LNCaP clone FGC (cell line): Measurements from ENCODE around the gene TMEM127.

Experiments
- DNase-seq: peaks from one replicate; pipeline ENCODE4 v3.0.0-alpha.2; 2011; ENCODE audit warnings: low read depth
- H3K4me3 ChIP-seq: 2 replicates; pipeline ENCODE4 v1.5.1; 2011; ENCODE audit warnings: mild to moderate bottlenecking, low read depth, low read length, control low read depth
- TF ChIP-seq, protein P1 (sequence below): IDR thresholded peaks from 2 replicates; pipeline ENCODE4 v1.5.1; 2012; ENCODE audit warnings: mild to moderate bottlenecking; ENCODE audit not compliant: control insufficient read depth, insufficient read depth; ENCODE audit errors: extremely low read depth

The TMEM127 gene

DNA sequence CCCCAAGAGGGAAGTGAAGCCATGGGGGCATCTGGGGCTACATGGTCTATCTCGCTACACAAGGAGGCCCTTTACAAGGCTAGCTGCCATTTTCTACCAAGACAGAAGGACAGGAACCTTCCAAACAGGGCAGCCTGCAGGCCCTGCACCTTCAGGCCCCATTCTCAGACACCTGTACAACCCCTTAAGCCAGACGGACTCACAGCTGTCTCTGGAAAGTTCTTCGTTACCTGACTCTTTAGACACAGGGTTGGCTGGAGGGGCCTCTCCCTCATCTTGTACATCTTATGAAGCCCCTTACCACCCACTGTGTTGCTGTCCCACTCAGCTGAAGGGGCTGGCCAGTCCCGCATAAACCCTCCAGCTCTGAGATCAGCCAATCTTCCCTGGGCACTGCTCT is 17.2 kb downstream of the TMEM127 start:
- TF ChIP-seq, protein P1, sequence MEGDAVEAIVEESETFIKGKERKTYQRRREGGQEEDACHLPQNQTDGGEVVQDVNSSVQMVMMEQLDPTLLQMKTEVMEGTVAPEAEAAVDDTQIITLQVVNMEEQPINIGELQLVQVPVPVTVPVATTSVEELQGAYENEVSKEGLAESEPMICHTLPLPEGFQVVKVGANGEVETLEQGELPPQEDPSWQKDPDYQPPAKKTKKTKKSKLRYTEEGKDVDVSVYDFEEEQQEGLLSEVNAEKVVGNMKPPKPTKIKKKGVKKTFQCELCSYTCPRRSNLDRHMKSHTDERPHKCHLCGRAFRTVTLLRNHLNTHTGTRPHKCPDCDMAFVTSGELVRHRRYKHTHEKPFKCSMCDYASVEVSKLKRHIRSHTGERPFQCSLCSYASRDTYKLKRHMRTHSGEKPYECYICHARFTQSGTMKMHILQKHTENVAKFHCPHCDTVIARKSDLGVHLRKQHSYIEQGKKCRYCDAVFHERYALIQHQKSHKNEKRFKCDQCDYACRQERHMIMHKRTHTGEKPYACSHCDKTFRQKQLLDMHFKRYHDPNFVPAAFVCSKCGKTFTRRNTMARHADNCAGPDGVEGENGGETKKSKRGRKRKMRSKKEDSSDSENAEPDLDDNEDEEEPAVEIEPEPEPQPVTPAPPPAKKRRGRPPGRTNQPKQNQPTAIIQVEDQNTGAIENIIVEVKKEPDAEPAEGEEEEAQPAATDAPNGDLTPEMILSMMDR, result no peak
- H3K4me3 ChIP-seq, result no peak overlapping the region
- DNase-seq, result no peak

DNA sequence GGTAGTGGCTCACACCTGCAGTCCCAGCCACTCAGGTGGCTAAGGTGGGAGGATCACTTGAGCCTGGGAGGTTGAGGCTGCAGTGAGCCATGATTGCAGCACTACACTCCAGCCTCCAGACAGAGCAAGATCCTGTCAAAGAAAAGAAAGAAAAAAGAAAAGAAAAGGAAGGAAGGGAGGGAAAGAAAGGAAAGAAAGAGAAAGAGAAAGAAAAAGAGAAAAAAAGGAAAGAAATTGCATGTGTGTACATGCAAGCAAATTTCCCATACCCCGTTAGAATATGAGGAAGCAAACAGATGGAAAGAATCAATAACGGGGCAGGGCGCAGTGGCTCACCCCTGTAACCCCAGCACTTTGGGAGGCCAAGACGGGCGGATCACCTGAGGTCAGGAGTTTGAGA is 17.9 kb downstream of the TMEM127 start:
- no peak overlapping the region for H3K4me3 ChIP-seq
- TF ChIP-seq, protein P1, result no peak
- DNase-seq, result no peak

DNA sequence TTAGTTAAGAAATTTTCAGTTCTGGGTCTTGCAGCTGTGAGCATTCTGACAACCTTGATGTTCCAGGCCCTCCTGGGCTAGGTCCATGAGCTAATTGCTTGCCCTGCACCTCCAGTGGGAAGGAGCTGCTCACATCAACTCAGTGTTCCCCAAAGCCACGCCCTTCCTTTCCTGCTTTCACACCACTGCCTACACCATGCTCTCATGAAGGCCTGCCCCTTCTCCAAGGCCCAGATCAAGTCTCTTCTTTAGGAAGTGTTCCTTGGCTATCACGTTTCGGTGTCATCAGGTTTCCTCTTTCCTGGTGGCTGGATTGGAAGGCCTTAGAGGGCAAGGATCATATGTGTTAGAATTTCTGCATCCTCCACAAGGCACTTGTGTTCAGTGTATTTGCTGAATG is 18.8 kb downstream of the TMEM127 start:
- TF ChIP-seq, protein P1, result no peak
- H3K4me3 ChIP-seq, result no peak overlapping the region
- DNase-seq, result no peak

DNA sequence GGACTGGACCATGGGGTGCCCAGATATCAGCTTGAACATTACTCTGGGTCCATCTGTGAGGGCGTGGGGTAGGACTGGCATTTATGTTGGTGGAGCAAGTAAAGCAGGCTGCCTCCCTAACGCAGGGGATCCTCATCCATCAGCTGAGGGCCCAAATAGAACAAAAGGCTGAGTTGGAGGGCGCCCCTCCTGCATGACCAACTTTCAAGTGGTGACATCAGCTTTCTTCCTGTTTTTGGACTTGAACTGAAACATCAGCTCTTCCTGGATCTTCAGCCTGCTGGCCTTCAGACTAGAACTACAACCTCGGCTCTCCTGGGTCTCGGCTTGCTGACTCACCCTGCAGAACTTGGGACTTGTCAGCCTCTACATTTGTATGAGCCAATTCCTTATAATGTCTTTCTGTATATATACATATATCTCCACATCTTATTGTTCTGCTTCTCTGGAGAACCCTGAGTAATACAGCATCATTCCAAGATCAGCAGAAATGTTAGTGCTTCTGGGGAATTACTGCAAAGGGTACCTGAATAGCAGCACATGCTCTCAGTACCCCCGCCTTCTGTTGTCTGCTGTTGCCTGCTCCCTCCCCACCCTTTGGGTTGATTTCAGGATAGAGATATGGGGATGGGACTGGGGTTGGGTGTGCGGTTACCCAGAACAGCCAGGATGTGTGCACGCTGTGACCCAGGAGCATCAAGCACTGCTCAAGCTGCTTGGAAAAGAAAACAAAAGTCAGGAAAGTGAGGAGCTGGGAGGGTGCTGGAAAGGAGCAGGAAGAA is 20.0 kb downstream of the TMEM127 start:
- TF ChIP-seq, protein P1, result no peak
- H3K4me3 ChIP-seq, result no peak overlapping the region
- no peak for DNase-seq

DNA sequence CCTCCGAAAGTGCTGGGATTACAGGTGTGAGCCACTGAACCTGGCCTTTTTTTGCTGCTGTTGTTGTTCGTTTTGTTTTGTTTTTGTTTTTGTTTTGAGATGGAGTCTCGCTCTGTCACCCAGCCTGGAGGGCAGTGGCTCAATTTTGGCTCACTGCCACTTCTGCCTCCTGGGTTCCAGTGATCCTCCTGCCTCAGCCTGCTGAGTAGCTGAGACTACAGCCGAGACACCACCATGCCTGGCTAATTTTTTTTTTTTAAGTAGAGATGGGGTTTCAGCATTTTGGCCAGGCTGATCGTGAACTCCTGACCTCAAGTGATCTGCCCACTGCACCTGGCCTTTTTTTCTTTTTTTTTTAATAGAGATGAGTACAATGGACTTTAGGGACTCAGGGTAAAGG is 22.0 kb downstream of the TMEM127 start:
- no peak for DNase-seq
- TF ChIP-seq, protein P1, result no peak
- H3K4me3 ChIP-seq, result no peak overlapping the region

DNA sequence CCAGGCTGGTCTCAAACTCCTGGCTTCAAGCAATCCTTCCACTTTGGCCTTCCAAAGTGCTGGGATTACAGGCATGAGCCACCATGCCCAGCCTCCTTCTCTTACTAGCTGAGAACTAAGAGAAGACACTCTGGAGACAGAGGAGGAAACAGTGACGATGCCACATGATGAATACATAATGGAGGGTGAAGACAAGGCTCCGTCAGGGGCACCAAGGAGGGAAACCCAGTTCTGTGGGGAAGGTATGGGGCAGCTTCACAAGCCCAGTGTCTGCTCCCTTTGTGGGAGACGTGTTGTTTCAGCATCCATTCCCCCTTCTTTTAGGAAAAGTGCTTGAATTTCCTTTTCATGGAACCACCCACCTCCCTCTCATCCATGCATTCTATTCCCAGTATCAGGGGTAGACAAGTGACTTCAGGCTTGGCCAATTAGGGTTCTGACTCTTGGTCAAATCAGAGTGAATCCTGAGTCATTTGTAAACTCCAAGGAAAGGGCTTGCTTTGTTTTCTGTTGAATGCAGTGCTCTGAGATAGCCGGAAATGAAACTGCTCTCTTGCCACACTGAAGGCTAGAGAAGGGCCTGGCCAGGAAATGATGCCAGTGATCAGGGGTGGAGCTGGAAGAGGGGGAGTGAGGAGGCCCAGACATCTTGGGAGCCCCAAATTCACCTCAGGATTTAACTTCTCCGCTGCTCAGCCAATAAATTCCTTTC is 23.7 kb downstream of the TMEM127 start:
- TF ChIP-seq, protein P1, result no peak
- H3K4me3 ChIP-seq, result no peak overlapping the region
- DNase-seq, result no peak
